ENCODE data around the gene POLDIP3.
"Not testable (repeated sequence)": the region's sequence is repeated elsewhere in the genome, so short reads cannot be mapped to it uniquely, and the experiment has no call there.

Gene POLDIP3

DNA sequence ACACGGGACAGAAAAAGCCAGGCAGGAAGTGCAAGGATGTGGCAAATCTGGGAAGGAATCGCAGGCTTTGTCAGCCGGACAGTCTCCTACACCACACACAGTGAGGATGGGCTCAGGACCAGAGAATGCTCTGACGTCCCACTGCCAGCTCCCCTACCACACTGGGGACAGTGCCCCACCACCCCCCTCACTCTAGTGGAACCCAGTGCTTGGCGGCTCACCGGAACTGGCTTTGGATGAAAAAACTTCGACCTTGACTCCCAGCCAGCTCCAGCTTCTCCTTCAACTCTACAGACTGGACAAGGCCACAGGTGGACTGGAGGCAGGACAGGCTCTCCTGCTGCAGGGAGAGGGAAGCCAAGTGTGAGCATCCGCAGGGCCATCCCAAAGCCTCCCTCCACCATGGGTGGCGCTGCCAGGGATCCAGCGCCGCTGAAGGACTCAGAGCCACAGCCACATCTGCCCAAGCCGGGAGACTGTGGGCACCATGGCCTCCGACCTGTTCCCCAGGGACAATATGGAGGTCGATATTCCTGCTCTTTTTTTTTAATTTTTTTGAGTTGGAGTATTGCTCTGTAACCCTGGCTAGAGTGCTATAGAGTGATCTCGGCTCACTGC, 37.0 kb downstream of the POLDIP3 start:
- TF ChIP-seq ZFX (IDR thresholded peaks at IDR 0.05), result no peak
- TF ChIP-seq, protein P1, sequence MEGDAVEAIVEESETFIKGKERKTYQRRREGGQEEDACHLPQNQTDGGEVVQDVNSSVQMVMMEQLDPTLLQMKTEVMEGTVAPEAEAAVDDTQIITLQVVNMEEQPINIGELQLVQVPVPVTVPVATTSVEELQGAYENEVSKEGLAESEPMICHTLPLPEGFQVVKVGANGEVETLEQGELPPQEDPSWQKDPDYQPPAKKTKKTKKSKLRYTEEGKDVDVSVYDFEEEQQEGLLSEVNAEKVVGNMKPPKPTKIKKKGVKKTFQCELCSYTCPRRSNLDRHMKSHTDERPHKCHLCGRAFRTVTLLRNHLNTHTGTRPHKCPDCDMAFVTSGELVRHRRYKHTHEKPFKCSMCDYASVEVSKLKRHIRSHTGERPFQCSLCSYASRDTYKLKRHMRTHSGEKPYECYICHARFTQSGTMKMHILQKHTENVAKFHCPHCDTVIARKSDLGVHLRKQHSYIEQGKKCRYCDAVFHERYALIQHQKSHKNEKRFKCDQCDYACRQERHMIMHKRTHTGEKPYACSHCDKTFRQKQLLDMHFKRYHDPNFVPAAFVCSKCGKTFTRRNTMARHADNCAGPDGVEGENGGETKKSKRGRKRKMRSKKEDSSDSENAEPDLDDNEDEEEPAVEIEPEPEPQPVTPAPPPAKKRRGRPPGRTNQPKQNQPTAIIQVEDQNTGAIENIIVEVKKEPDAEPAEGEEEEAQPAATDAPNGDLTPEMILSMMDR (conservative IDR thresholded peaks at IDR 0.05), result no peak
- H3K27ac ChIP-seq, result no peak overlapping the region

DNA sequence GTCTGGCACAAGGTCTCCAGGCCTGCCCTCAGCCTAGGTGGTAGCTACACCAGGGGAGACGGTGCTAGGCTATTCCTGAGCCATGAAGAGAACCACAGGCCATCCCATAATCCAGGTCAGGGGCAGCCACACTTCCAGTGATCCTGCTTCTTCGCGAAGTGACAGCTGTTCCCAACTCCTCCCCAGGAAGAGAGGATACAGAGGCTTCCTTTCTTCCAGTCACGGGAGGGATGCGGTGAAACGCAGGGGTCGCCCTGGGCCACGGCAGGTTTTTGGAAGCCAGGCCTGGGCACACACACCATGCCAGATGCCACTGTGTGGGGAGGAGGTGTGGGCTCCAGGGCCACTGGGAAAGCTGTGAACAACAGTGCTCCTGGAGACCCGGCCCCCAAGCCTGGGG, 37.5 kb downstream of the POLDIP3 start:
- not testable (repeated sequence) for H3K27ac ChIP-seq

DNA sequence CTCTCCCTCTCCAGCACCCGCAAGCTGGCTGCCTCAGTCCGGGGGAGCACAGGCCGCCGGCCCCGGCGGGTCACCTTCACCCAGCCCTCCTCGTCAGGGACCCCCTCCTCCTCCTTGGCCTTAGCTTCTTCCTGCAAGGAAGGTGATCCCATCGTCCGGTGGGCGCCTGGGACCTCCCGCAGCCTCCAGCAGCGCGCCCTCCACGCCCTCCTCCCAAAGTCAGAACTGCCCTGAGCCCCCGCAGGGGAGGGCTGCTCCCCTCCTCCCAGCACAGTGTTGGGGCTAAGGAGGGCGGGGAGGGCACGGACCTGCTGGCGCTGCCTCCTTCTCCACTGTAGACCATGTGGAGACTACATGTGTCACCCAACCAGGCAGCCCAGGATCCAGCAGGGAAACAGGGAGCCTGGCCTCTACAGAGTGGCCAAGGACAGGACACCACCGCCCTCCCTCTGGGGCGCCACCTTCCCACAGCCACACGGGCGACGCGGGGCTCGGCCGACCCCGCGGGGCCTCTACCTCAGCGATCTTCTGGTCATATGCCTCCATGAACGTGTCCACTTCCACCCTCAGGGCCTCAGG, 38.6 kb downstream of the POLDIP3 start:
- not testable (repeated sequence) for H3K27ac ChIP-seq

DNA sequence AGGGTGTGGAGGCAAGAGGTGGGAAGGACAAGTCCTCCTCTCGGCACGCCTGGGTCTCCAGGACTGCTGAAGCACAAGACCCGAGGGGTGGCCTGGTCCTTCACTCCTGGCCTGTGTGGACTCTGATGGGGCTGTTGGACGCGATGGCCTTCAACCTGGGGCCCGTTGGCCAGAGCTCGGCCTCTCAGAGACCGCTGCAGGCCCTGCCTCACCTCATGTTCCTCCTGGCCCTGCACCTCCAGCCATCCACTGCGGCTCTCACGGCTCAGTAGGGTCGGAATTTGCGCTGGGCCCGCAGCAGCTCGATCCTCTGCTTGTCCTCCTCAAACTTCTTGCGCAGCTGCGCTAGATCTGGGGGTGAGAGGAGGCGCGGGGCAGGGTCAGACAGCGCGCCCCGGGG, 40.2 kb downstream of the POLDIP3 start:
- H3K27ac ChIP-seq, result not testable (repeated sequence)

DNA sequence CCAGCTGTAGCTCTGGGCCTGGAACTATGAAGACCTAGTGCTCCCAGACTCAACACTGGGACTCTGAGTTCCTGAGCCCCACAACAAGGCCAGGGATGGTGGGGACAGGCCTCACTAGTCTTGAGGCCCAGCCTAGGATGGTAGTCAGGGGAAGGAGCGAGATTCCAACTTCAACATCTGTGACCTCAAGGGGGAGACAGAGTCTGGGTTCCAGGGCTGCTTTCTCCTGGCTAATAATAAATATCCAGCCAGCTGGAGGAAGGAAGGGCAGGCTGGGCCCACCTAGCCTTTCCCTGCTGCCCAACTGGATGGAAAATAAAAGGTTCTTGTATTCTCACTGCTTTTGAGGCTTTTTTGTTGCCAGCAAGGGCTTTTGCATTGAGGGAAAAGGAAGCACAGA, 40.6 kb downstream of the POLDIP3 start:
- not testable (repeated sequence) for H3K27ac ChIP-seq

DNA sequence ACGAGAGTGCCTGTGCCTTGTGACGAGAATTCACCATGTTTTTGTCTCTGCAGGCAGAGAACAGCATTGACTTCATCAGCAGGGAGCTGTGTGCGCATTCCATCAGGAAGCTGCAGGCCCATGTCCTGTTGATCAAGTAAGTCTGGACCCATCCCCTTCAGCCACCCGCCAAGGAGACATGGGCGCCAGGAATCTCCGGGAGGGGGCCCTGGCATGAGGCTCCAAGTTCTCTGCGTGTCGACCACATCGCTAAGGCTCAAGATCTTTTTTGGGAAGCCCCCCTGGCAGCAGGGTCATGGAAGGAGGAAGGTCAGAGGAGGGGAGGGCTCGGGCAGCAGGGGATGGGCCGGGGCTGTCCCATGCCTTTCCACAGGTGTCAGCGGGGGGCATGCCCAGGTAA, 43.6 kb downstream of the POLDIP3 start:
- H3K27ac ChIP-seq, result not testable (repeated sequence)

DNA sequence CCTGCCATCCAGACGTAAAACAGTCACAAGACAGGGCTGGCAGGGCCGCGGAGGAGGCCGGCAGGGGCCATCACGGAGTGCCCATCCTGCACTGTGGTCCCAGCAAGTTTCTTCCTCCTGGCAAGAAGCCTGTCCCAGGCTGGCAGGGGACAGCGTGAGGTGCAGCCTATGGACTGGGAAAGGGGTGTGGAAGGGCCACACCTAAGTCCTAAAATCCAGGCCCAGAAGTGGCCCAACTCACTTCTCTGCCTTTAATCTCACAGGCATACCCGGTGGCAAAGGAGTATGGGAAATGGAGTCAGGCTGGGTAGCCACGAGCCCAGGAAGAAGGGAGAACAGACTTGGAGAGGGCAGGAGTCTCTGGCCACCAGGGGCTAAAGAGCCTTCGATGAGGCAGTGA, 44.1 kb downstream of the POLDIP3 start:
- not testable (repeated sequence) for H3K27ac ChIP-seq

DNA sequence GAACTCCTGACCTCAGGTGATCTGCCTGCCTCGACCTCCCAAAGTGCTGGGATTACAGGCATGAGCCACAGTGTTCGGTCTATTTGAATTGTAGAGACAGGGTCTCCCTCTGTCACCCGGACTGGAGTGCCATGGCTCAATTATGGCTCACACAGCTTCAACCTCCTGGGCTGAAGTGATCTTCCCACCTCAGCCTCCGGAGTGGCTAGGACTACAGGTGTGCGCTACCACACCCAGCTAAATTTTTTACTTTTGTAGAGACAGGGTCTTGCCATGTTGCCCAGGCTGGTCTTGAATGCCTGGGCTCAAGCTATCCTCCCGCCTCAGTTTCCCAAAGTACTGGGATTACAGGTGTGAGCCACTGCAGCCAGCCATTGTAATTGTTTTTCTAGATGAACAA, 46.7 kb downstream of the POLDIP3 start:
- H3K27ac ChIP-seq, result not testable (repeated sequence)

DNA sequence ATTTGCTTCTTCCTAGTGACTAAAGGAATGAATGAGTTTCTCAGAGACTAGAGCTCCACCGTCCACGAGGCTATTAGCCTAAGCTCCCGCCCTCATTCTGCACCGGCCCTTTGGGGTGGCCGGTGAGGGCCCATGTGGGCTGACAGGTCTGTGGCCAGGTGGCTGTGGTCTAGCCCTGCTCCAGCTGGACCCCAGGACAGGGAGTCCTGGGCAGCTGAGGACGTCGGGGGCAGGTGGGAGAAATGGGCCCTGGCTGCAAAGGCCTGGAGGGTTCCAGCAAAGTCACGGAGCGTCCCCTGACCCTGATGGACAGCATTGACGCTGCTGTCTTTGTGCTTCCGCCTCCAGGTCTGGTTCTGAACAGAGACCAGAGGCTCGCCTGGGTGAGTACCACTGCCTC, 48.7 kb downstream of the POLDIP3 start:
- TF ChIP-seq ZFX (IDR thresholded peaks at IDR 0.05), result no peak
- TF ChIP-seq, protein P1 (conservative IDR thresholded peaks at IDR 0.05), result no peak
- no peak overlapping the region for H3K27ac ChIP-seq

DNA sequence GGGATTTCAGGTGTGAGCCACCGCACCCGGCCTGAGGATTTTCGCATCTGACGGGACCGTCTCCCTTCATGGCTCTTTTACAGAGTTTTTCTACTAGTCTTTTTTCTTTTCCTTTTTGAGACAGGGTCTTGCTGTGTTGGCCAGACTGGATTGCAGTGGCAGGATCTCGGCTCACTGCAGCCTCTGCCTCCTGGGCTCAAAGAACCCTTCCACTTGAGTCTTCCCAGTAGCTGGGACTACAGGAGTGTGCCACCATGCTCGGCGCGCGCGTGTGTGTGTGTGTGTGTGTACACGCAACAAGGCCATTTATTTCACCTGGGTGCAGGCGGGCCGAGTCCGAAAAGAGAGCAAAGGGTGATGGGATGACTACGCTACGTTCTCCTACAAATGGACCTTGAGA, 50.0 kb downstream of the POLDIP3 start:
- TF ChIP-seq, protein P1 (conservative IDR thresholded peaks at IDR 0.05), result no peak
- no peak for TF ChIP-seq ZFX (IDR thresholded peaks at IDR 0.05)
- no peak overlapping the region for H3K27ac ChIP-seq

DNA sequence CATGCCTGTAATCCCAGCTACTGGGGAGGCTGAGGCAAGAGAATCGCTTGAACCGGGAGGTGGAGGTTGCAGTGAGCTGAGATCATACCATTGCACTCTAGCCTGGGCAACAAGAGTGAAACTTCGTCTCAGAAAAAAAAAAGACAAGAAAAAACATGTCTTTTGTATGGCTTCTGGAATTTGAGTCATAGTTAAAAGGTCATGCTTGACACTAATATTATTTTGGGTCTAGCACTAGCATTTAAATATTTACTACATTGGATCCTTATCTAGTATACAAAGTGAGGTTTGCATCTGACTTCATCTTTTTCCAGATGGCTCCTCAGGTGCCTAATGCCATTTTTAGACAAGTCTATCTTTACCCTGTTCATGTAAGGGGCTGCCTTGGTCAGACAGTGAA, 50.7 kb downstream of the POLDIP3 start:
- H3K27ac ChIP-seq, result not testable (repeated sequence)

DNA sequence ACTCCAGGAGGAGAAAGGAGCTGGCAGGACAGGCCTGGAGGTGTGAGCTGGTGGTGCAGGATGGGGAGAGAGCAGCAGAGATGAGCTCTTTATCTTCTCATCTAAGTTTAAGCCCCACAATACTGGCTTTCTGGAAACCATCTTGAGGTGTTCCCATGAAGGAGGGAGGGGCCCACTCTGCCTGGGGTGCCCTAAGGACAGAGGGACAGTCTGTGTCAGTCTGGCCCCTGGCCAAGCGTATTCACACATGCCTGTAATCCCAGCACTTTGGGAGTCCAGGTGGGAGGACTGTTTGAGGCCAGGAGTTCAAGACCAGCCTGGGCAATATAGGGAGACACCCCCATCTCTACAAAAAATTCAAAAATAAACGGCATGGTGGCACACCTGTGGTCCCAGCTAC, 52.0 kb downstream of the POLDIP3 start:
- no peak for TF ChIP-seq ZFX (IDR thresholded peaks at IDR 0.05)
- TF ChIP-seq, protein P1 (conservative IDR thresholded peaks at IDR 0.05), result no peak

More for the DNA sequence above, 52.0 kb downstream of the POLDIP3 start:
- H3K27ac ChIP-seq, result no peak overlapping the region

Data from C4-2B (cell line).